ENCODE measurements around the gene MOB3C.

MOB3C gene

DNA sequence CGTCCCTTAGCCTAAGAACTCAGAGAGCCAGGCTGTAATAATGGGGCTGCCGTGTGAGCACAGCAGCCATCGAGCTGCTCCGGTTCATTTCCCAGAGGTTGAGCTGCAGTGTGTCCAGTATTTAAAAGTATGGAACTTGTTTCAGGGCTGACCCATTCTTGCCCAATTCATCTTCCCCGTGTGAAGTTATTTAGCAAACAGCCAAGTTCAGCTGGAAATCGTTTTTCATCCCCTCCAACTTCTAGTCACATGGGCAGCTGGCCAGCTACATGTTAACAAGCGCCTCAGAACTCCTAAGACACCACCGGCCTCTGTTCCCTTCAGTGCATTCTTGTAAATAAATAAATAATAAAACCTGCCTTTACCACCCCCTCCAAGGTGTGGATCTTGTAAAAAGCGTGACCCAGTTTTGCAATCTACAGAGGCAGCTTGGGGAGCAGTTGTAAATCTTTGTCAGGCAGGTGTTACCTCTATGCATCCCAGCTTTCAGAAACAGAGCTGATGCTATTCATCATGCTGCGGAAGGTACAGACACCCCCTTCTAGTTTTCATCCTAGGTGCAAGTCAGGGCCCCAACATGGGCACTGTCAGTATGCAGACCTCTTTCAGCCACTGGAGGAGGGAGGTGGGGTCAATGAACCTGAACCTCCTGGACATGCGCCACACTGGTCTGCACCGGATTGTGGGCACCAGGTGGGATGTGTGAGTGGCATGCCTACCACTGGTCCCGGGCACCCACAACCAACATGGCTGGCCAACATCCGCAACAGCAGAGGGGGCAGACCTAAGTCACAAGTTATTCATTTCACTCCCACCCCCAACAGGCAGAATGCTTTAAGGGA, 46.5 kb downstream of the MOB3C start:
- no peak for DNase-seq

DNA sequence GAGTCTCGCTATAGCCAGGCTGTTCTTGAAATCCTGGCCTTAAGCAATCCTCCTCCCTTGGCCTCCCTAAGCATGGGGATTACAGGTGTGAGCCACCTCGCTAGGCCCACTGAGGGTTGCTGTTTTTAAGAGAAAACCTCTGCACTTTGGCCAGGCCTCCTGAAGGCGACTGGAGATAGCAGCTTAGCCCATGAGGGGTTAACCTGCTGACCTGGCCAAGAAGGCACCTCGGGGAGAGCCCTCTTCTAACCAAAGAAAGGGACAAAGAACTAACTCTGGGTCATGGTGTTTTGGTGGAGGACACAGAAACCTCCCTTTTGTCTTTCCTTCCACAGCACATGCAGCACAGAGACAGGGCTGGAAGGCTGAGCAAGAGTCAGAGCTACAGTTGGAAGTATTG, 47.5 kb downstream of the MOB3C start:
- DNase-seq: no peak

DNA sequence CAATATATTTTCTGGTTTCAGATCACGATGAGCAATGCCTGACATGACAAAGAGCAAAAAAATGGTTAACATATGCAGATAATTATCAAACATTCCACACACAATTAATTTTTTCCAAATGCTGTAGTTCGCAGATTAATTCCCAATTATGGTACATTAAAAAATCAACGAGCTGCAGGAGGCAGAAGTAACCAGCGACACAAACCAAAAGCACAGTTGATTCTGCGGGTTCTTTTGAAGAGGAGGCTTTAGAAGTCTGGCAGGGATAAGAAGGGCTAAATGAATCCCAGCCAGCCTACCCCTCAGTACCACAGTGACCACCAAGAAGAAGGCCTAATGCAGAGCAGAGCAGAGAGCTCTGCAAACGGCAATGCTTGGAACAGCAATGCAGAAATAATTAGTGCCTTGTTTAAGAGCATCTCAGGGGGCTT, 48.1 kb downstream of the MOB3C start:
- no peak for DNase-seq

DNA sequence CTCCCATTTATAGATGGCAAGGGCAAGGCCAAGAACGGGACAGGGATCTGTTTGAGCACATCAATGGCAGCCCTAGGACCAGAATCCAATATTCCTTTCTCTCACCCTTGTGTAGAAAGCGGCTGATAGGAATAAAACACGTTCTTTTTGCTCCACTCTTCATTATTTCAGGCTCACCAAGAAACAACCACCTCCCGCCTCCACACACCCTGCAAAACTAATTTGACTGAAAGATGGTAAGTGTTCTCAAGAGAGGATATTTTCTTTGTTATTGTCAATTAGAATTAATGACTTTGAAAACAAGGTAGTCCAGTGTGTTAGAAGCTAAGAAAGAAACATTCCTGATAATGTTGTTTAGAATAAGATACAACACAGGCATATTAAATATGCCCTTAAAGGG, 53.3 kb downstream of the MOB3C start:
- DNase-seq: no peak

GRCh38 chr1:46562498-46562897, 54.1 kb downstream of the MOB3C start:
- DNase-seq: no peak

DNA sequence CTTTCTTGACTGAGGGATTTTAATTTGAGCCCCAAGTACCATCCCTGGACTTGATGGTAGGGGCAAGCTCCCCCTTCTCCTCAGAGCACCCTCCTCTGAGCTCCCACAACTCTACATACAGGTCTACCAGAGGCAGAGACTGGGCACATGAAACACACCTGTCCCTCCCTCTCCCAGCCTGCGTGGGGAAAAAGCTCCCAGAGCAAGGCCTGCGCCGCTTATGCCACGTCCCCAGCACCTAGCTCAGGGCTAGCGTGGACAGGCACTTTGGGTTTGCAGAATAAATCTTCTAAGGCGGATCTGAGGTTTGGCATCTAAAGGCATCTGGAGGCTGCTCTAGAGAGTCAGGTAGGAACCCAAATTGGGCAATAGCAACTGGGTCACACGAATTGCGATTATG, 57.6 kb downstream of the MOB3C start:
- DNase-seq: no peak

- DNase-seq: no peak
These were observed 58.3 kb downstream of the MOB3C start for GRCh38 chr1:46558141-46558963.
